COLO829 (cell line): ENCODE data around the gene PYDC1.
"Not testable (repeated sequence)": the region's sequence is repeated elsewhere in the genome, so short reads cannot be mapped to it uniquely, and the experiment has no call there.

Experiments
- DNase-seq: peaks from one replicate; pipeline ENCODE4 v3.0.0; 2012; ENCODE audit warnings: low spot score

Gene PYDC1

DNA sequence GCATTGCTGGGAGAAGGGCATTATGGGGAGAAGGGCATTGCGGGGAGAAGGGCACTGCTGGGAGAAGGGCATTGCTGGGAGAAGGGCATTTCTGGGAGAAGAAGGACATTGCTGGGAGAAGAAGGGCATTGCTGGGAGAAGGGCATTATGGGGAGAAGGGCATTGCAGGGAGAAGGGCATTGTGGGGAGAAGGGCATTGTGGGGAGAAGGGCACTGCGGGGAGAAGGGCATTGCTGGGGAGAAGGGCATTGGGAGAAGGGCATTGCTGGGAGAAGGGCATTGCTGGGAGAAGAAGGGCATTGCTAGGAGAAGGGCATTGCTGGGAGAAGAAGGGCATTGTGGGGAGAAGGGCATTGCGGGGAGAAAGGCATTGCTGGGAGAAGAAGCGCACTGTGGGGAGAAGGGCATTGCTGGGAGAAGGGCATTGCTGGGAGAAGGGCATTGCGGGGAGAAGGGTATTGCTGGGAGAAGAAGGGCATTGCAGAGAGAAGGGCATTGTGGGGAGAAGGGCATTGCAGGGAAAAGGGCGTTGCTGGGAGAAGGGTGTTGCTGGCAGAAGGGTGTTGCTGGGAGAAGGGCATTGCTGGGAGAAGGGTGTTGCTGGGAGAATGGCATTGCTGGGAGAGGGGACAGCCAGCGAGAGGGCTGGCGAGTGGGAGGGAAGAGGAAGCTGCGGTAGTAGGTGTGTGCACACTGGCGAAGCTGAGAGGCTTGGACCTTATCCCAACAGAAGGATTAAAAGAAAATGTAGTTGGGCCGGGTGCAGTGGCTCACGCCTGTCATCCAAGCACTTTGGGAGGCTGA lies 4.6 kb upstream of the PYDC1 start:
- DNase-seq, result no peak

DNA sequence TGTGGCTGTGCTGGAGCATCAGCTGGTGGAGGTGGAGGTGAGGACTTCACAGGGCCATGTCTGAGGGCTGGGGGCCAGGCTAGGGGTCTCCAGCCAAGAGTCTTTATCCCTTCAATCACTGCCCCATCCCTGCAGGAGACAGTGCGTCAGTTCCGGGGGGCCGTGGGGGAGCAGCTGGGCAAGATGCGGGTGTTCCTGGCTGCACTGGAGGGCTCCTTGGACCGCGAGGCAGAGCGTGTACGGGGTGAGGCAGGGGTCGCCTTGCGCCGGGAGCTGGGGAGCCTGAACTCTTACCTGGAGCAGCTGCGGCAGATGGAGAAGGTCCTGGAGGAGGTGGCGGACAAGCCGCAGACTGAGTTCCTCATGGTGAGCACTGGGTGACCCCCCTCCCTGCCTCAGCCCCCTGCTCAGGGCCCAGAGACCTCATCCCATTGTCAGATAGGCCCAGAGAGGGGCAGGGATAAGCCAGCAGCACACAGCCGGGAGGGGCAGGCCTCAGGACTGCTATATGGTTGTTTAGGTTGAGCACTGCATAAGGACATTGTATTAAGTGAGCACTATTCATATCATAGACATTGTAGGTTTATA lies 2.3 kb upstream of the PYDC1 start:
- no peak for DNase-seq

DNA sequence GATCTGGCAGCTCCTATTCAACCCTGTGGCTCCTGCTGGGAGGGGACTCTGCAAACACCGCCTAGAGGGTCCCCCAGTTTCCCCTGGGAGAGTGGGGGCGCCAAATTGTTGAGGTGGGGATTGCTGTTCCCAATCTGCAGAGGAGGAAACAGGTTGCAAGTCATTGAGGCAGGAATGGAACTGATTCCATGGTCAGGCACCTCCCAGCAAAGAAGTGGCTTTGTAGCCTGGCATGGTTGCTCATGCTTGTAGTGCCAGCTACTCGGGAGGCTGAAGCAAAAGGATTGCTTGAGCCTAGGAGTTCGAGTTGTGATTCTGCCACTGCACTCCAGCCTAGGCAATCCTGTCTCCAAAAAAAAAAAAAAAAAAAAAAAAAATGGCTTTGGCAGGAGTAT lies 198 bp upstream of the PYDC1 start:
- DNase-seq, result no peak

DNA sequence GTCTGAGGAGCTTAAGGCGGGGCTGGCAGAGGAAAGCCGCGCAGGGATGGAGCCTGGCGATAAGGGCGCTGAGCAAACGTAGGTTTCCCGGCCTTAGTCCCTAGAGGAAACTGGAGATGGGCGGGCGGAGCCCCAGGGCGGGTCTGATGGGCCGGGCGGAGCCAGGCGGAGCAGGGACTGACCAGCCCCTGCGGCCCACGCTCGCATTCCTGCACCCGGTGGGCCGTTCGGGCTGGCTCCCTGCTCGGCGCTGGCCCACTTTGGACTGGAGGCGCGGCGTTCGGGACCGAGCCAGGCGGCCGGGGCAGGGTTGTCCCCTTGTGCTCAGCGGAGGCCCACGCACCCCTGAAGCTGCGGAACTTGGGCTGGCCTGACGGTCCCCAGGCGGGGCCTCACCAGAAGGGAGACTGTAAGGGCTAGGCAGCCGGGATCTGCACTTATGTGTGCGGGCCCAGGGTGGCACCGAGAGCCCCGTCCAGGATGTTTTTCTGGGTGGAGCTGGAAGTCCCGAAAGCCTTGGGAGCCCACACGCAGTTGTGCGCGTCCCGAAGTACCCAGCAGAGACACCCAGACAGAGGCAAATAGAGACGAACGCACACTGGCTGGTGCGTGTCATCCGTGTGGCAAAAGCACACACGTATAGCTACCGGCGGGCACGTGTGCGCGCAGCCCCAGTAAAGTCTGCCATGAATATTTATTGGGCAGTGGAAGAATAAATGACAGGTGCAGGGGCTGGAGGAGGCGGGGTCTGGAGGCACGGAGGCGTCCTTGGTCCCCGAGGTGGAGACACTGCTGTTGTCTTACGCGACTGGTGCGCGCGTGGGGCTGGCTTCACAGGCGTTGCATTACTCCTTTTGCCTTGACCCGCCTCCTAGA lies 1.4 kb downstream of the PYDC1 start:
- DNase-seq, result peak; percentile 97

DNA sequence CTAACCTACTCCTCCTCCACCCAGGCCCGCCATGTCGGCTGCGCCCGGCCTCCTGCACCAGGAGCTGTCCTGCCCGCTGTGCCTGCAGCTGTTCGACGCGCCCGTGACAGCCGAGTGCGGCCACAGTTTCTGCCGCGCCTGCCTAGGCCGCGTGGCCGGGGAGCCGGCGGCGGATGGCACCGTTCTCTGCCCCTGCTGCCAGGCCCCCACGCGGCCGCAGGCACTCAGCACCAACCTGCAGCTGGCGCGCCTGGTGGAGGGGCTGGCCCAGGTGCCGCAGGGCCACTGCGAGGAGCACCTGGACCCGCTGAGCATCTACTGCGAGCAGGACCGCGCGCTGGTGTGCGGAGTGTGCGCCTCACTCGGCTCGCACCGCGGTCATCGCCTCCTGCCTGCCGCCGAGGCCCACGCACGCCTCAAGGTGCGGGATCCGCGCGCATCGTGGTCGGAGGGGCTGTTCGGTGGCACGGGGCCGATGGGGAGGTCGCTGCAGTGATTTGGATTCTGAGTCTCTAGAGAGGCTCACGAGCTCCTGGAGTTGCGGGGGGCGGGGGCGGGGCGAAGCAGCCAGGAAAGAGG lies 2.1 kb downstream of the PYDC1 start:
- DNase-seq, result no peak

DNA sequence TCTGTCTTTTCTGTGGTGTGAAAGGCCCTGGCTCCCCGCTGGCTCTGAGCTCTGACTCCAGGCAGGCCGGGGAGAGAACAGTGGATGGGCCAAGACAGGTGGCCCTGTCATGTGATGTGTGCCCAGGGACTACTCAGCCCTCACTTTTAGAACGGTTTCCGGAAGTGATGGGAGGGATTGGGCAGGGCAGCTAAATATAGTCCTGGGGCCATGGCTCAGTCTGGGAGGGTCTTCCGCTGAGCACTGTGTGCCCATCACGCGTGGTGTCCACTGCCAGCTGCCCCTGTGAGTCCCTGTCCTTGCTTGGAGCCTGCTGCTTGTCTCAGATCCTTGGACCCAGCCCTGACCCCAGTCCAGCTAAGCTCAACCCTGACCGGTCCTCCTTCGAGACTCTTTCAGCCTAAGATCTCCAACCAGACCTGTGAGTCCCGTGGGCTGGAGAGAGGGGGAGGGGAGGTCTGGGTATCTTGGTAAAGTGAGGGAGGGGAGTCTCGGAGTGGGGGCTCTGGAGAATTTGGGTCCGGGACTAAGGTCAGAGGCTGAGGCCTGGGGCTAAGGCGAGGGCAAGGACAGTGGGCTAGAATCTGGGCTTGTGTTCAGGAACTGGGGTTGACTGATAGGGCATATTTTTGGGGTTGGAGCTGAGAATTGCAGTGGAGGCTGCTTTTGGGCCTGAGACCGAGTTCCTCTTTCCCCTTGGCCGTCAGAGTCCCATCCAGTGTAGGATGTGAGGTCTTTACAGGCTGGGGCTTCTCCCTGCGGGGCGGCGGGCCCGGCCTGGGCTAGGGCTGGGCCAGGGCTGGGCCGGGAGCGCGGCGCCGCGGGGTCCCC lies 2.8 kb downstream of the PYDC1 start, which contains the start of gene TRIM72:
Gene TRIM72, plus strand, starts transcription at position 243 of the 831 bp plus-strand sequence. CDS start 620 bp downstream, outside the sequence.
- no peak for DNase-seq

DNA sequence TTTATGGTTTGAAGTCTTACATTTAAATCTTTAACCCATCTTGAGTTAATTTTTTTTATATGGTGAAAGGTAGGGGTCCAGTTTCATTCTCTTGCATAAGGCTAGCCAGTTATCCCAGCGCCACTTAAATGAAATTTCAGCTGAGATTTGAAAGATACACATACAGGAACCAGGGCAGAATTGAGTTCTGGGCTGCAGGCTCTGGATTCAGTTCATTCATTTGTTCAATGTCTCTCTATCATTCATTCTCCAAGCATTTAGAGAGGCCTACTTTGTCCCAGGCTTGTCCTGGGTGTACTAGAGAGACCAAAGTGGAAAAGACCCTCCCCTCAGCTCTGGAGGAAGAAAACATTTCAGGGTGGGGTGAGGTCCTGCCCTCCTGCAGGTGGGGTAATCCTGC lies 3.6 kb downstream of the PYDC1 start:
- no peak for DNase-seq

DNA sequence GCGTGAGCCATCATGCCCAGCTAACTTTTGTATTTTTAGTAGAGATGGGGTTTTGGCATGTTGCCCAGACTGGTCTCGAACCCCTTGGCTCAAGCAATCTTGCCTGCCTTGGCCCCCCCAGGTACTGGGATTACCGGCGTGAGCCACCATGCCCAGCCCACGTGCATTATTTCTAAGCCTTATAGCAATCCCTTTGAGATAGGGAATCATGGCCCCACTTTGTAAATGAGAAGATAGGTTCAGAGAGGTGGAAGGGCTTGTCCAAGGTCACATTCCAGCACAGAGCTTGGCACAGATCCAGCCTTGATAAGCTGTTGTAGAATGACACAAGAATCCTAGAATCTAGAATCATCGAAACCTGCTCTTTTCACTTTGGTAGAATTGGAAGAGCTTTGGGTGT lies 10.2 kb downstream of the PYDC1 start:
- no peak for DNase-seq

DNA sequence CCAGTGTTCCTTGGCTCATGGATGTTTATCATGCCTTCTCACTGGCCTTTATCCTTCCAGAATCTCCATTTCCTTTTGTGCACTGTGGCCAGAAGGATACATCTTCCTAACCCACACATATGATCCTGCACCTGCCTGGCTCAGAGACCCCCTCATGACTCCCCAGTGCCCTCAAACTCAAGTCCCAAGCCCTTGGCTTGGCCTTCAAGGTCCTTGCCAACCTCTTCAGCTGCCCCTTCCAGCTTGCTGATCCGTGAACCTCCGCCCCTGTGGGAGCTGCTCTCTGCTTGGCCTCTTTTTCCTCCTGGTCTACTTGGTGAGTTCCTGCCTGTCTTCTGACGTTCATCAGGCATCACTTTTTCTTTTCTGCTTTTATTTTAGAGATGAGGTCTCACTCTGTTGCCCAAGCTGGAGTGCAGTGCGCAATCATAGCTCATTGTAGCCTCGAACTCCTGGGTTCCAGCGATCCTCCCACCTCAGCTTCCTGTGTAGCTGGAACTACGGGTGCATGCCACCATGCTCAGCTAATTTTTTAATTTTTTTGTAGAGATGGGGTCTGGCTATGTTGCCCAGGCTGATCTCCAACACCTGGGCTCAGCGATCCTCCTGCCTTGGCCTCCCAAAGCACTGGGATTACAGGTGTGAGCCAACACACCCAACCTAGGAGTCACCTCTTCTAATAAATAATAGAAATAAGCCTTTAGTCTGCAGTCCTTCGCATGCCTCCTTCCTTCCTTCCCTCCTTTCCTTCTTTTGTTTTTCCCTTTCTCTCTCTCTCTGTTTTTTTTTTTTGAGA lies 11.9 kb downstream of the PYDC1 start:
- DNase-seq, result no peak

DNA sequence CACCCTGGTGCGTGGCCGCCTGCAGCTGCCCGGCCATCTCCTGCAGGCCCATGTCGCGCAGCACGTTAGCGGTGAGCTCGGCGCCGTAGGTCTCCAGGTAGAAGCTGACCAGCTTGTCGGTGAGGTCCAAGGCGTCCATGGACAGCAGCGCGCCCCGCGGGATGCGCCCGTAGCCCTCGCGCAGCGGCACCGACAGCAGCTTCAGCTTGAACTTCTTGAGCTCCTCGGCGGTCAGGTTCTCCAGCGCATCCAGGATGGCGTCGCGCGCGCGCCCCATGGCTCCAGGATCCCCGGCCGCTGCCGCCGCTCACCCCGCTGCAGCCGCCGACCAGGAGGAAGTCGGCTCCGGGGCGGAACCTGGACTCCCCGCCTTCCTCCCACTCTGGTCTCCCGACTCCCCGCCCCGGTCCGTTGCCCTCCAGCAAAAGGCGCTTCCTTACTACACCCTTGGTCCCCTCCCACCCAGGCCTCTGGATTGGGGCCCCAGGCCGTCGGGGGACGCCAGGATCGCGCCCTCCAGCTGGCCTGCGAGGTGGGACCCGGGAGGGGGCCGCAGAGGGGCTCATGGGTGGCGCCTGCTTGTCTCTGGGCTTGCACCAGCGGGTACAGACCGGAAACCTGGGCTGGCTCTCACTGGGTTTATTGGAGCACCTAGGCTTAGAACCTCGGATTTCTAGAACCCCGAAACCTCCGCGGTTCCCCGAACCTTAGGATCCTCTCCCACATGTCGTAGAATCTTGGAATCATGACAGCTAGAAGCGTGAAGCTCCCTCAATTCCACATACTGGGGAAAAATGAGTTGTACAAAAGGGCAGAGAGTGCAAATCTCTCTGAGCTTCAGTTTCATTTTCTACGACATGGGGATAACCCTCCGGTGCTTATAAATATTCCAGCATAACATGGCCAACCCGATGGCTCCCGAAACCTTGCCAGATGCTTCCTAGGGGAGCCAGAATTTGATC lies 14.2 kb downstream of the PYDC1 start, which contains the start of gene PYCARD:
Gene PYCARD, minus strand, starts transcription at position 347 of the 962 bp plus-strand sequence. Its CDS starts 70 bp downstream, at position 277.
- DNase-seq, result no peak

DNA sequence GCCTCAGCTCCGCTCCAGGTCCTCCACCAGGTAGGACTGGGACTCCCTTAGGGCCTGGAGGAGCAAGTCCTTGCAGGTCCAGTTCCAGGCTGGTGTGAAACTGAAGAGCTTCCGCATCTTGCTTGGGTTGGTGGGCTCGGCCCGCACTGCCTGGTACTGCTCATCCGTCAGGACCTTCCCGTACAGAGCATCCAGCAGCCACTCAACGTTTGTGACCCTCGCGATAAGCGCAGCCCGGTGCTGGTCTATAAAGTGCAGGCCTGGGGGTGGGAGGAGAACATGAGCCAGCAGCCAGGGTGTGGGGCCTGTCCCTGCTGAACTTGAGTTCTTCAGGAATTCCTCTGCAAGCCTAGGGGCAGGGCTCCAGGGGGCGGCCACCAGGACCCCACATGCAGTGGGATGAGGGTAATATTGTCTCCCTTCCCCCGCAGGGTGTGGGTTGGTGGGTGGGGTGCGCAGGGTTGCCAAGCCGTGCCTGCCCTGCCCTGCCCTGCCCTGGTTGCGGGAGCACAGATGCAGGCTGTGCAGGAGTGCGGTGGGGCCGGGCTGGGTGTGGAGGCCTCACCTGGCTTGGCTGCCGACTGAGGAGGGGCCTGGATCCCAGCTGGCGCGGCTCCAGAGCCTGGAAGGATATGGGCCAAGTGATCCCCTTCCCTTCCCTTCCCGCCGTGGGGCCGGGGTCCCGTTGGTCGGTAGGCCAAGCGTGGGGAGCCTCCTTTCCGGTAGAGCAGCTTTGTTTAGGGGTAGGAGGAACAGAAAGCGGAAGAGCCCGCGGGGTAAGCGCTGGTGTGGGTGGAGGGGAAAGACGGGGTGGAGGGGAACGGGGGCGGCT lies 15.1 kb downstream of the PYDC1 start:
- no peak for DNase-seq

DNA sequence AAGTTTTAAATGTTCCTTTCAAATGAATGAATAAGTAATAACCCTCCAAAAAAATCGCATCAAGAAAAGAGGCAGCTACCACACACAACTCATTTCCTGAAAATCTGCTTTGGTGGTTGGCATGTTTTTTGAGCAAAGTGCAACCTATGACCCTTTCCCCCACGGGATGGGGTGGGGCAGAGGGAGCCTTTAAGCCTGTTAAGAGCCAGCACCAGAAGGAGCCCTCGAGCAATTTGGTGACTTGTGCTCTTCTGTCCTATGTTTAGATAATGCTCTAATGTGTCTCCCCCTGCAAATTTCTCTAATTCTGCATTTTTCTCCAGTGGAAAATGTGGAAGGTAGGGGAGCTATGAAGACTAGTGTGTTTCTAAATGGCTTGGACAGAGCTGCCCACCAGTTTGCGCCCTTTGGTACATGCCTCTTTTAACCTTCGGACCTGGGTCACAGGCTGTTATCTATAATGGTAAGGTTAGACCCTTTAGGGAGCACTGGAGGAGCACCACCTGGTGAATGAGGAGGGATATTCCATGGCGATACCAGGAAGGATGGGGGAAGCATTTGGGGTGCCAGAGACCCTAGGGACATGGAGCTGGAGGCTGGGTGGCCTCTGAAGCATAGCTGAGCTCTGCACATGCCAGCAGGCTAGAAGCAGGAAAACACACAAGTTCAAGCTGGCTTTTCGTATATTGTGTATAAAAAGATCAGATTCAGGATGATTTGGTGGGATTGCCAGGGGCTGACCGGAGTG lies 15.9 kb downstream of the PYDC1 start:
- peak; percentile 27 for DNase-seq

DNA sequence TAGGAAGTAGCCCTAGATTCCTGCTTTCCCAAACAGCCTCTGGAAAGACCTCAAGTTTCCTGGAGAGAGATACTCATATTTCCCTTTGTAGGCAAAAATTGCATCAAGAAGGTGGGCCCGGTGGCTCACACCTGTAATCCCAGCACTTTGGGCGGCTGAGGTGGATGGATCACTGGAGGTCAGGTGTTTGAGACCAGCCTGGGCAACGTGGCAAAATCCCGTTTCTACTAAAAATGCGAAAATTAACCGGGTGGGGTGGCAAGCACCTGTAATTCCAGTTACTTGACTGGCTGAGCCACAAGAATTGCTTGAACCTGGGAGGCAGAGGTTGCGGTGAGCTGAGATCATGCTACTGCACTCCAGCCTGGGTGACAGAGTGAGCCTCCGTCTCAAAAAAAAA lies 16.8 kb downstream of the PYDC1 start:
- DNase-seq, result not testable (repeated sequence)

DNA sequence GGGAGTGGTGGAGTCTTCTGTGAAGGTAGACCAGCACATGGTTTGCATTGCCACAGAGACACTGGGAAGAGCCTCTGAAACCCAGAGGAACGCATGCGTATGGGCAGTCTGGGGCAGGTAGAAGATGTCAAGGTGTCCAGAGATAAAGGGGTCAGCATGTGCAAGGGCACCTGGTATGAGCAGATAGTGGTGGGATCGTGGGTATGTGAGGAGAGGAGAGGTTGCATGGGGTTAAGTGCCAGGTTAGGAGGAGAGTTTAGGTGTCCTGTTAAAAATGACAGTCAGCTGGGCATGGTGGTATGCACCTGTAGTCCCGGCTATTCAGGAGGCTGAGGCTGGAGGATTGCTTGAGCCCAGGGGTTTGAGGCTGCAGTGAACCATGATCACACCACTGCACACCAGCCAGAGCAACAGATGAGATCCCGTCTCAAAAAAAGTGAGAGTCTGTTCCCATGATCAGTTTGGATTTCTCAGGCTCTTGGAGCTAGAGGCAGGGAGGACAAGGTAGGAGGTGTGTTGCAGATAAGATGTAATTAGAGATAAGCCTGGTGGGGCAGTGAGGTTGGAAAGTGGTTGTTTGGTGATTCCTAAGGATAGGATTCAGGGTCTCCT lies 17.4 kb downstream of the PYDC1 start:
- no peak for DNase-seq

DNA sequence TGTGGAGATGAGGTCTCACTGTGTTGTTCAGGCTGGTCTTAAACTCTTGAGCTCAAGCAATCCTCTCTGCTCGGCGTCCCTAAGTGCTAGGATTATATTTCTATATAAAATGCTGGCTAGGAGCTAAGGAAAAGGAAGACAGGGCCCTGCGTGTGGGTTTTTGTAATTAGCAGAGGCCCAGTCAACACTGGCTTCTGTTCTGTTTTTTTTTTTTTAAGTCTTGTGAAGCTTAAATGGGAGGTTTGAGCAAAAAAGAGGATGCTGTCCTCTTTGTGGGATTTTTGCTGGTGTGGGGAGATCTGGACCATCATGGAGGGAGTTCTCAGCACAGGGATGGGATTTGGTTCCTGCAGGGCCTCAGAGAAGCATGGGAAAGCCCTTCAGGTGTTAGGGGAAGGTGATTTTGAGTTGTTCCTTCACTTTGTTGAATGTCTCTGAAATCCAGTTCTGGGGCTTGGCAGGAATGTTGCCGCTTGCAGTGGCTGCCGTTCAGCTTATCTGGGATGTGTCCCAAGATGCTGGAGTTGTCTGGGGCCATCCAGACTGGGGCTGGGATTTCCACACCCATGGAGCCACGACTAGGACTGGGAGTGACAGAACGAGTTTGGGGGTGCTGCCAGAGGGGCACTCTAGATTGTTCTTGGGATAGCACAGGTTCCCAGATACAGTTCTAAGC lies 18.6 kb downstream of the PYDC1 start:
- DNase-seq, result no peak

DNA sequence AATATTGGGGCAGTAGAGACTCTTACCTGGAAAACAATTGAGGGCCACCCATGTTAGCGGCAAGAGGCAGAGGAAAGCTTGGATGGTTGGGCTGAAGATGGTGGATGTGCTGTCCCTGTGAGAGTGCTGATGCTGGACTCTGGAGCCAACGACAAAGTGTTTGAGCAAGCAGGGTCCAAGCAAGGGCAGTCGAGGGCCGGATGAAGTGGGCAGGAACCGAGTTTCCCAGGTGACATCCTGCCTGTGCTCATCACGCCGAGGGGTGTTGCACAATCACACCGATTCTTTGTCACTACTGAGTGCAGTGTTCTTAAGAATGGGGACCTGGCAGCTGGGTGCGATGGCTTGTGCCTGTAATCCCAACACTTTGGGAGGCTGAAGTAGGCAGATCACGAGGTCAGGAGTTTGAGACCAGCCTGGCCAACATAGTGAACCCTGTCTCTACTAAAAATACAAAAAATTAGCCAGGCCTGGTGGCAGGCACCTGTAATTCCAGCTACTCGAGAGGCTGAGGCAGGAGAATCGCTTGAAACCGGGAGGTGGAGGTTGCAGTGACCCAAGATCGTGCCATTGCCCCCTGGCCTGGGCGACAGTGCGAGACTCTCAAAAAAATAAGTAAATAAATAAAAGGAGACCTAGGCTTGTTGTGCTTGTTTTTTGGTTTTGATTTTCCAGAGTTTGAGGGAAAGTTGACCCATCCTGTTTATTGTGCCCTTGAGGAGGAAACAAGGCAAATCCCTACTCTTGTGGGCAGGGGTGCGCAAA lies 20.4 kb downstream of the PYDC1 start:
- DNase-seq, result no peak
